Ramos (cell line): Measurements from ENCODE around the gene CIDEC.

ENCODE experiments used
- in situ Hi-C: fragments of 300-500 bp; cut with MboI; formaldehyde crosslinking; loops from one replicate; pipeline ENCODE4 v1.14.3; 2022; ENCODE audit warnings: low sequenced_read_pairs; ENCODE audit not compliant: unreplicated experiment

CIDEC gene

DNA sequence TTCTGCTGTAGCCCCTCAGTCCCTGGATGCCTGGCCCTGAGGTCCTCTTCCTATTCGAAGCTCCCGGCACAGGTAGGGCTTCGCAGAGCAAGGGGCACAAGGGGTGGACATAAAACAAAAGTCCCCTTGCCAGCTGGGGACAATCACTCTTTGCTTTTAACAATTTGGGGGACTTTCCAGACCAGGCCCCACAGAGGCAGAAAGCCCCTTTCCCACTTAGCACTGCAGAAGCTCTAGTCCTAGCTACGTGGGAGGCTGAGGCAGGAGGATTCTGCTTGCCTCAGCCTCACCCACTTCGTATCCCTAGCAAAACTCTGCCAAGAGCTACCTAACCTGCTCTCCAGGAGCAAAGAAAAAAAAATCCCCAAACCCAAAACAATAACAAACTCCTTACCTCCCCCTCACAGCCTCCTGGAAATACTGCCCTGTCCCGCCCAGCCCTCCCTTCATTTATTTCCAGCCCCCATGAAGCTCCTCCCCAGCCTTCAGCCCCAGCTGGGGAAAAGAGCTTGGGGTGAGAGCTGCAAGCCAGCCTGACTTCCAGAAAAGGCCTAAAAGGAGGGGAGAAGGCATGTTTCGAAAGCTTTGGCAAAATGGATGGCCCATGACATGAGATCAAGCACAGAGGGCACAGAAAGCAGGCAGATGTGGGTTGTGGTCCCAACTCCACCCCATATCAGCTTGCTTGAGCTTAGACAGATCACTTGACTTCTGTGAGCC is at the start of gene CIDEC:
CIDEC (minus strand) TSS at position 424 of the 720 bp plus-strand sequence. CDS start 1,767 bp downstream, outside the sequence.
- in situ Hi-C loops, result no loop called here

DNA sequence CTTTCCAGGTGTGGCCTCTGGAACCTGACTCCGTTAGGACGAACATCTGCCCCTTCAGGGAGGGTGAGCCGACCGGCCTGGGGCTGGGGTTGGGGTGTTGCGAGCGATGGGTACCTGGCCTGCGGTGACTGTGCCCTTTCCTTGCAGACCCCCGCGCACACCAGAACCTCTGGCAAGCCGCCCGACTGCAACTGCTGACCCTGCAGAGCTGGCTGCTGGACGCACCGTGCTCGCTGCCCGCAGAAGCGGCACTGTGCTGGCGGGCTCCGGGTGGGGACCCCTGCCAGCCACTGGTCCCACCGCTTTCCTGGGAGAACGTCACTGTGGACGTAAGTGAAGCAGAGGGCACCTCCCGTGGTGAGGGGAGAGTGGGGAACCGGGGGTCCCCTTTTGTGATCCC is 48.1 kb upstream of the CIDEC start:
- in situ Hi-C loops, result no loop called here

DNA sequence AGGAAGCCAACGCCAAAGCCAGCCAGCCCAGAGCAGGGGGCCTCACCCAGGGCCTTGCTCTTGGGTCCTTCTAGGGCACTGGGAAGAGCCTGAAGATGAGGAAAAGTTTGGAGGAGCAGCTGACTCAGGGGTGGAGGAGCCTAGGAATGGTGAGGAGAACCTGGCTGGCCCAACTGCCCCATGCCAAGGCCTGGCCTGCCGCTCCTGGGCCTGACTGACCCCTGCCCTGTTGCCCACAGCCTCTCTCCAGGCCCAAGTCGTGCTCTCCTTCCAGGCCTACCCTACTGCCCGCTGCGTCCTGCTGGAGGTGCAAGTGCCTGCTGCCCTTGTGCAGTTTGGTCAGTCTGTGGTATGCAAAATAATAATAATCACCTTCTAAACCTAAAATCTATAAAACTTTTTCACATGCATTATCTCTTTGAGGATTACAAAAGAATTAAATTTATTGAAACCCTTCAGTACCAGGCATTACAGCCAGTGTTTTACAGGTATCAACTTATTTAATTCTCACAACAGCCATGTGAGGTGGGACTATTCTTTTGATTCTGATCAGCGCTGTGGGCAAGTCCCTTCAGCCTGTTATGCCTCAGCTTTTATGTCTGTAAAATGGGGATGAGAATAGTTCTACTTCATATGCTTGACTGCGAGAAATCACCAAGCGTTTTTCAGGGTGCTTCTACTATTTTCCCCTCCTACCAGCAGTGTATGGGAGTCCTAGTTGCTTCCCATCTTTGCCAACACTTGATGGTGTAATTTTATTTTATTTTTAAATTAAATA is 38.4 kb upstream of the CIDEC start:
- in situ Hi-C loops, result no loop called here

DNA sequence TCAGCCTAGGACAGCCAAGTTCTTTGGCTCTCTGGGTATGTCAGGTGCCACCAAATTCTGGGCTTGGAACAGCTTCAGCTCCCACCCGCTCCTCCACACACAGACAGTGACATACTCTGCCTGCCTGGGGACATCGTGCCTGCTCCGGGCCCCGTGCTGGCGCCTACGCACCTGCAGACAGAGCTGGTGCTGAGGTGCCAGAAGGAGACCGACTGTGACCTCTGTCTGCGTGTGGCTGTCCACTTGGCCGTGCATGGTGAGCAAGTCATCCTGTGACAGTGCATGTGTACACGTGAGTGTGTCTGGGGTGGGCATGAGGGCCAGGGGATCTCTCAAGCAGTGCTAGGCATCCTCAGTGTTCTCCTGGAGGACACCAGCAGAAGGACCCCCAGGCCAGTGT is 37.8 kb upstream of the CIDEC start:
- in situ Hi-C loops, result no loop called here

DNA sequence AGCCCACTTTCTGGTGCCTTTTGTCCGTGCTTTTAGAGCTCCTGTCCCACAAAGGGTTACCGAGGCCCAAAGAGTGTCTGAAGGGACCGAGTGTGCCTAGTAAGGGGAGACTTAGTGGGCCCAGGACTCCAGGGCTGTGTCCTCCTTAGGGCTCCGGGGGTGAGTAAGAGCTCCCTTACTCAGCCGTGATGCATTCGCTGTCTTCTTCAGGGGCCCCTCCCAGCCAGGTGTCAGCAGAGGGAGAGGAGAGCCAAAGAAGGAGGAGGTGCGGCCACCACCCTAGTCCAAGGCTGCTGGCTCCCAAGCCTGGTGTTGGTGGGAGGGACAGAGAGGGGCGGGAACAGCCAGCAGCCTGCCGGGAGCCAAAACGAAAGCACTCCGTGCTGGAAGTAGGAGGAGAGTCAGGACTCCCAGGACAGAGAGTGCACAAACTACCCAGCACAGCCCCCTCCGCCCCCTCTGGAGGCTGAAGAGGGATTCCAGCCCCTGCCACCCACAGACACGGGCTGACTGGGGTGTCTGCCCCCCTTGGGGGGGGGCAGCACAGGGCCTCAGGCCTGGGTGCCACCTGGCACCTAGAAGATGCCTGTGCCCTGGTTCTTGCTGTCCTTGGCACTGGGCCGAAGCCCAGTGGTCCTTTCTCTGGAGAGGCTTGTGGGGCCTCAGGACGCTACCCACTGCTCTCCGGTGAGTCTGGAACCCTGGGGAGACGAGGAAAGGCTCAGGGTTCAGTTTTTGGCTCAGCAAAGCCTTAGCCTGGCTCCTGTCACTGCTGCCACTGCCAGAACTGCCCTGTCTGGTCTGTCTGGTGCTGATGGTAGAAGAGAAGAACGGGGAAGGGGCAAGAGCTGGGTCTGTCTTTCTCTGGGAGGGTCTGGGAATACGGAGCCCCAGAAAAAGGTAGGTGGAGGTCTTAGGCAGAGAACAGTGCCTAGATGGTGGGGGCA is 37.0 kb upstream of the CIDEC start, which contains the start of gene IL17RC:
IL17RC (plus strand) TSS at position 365 of the 947 bp plus-strand sequence; CDS start at position 583, 218 bp downstream.
- in situ Hi-C loops, result no loop called here

DNA sequence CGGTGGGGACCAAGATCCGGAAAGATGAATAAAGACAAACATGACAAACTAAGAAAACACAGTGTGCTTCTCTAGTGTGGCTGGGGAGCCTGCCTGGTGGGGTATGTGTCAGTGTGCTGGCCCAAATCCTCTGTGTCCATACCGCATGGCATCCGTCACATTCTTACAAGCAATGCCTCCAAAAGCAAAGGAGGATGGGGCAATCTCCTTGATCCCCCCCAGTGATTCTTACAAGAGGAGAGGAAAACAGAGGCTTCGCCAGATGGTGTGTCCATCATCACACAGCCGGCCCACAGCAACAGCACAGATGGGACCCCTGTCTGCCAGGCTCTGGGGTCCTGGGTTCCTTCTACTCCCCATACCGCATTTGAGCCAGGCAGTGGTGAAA is 36.3 kb upstream of the CIDEC start:
- in situ Hi-C loops, result no loop called here

- in situ Hi-C loops, result no loop called here
These were observed 35.4 kb upstream of the CIDEC start for GRCh38 chr3:9915254-9916141.

GRCh38 chr3:9914559-9915253 is 34.7 kb upstream of the CIDEC start:
- in situ Hi-C loops, result no loop called here

DNA sequence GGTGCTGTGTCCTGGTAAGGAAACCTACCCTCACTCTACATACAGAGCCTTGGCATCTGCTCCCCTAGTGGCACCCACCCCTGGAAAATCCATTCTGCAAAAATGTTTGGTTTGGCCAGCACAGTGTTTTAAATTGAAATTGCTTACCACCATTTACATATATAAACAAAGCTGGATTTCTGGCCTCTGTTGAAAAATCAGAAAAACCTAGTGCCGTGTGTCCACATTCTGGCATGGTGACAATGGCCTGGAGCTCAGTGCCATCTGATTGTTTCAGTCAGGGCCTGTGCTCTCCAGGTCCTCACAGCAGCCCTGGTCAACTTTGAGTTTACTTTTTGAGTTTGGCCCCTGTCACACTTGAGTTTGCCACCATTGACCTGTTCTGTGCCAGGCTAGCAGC is 34.0 kb upstream of the CIDEC start:
- in situ Hi-C loops, result no loop called here

GRCh38 chr3:9913601-9914000 is 33.5 kb upstream of the CIDEC start:
- in situ Hi-C loops, result no loop called here

DNA sequence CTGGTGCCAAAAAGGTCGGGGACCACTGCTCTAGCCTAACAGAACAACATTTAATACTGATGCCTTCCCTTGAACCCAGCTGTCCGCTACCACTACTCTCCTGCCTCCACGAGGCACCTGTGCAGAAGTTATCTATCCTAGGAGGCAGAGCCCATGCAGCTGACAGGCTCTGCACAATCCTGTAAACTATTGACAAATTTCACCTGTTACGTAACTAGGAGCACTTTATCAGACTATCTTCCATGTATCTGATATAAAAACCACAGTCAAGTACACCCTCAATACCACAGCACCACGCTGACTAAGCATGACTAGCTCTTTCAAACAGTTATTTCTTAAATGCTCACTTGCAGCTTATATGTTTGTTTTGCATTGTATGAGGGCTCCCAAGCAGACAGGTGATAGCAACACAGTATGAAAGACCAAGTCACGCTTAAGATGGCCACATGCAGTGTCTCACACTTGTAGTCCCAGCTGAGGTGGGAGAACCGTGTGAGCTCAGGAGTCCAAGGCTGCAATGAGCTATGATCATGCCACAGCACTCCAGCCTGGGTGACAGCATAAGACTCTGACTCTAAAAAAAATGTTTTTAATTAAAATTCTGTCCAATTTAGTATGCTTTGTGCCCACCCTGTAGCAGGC is 32.4 kb upstream of the CIDEC start:
- in situ Hi-C loops, result no loop called here

- in situ Hi-C loops, result no loop called here
These were observed 31.8 kb upstream of the CIDEC start for GRCh38 chr3:9911863-9912262.

DNA sequence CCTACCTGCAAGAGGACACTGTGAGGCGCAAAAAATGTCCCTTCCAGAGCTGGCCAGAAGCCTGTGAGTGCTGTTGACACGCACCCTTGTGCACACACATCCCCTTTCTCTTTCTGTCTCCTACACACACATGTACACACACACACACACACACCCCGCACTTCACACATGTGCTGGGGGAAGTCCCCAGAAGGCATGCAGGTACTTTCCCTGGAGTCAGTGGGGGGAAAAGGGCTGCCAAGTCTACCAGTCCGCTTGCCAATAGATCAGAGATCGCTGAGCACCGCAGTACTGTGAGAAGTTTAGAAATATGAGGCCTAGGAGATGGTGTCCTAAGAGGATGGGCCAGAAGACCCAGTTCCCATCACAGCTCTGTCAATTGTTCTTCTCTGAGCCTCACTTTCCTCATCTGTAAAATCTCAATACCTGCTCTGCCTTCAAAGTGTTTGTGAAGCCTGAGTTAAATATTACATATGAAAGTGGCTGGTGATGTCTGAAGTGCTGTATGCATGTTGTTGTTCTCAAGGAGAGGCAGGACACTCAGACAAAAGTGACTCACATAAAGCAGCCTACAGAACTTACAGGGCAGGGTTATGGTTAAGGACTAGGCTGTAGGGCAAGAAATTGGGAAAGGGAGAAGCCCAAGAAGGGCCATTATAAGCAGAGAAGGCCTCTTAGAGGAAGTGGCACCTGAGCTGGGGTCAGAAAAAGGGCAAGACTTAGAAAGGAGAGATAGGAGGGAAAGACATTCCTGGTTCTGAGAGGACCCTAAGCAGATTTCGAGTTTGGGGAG is 29.4 kb upstream of the CIDEC start:
- in situ Hi-C loops, result no loop called here

GRCh38 chr3:9908286-9908685 is 28.2 kb upstream of the CIDEC start:
- in situ Hi-C loops, result no loop called here

DNA sequence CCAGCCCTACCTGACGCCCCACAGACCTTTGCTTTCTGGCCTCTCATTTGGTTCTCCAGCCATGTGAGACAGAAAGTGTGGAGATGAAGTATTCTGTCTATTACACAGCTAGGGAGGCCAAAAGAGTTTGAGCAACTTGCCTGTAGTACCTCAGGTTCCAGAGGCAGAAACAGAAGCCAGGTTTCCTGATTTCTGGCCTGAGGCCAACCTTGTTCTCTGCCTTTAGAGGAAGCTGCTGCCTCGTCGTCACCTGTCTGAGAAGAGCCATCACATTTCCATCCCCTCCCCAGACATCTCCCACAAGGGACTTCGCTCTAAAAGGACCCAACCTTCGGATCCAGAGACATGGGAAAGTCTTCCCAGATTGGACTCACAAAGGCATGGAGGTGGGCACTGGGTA is 26.4 kb upstream of the CIDEC start:
- in situ Hi-C loops, result no loop called here

DNA sequence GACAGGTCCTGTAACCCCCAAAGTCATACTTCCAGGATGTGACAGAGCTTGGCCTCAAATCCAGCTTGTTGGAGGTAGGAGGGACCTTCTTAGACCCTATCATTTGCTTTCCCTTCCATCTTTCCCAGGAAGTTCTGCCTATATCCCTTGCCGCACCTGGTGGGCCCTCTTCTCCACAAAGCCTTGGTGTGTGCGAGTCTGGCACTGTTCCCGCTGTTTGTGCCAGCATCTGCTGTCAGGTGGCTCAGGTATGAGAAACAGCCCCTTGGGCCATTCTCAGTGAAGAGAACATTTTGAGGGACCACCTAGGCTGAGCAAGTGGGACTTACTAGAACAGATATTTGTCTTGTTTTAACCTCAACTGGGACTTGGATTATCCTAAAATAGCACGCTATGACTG is 23.9 kb upstream of the CIDEC start:
- in situ Hi-C loops, result no loop called here

GRCh38 chr3:9903238-9903624 is 23.2 kb upstream of the CIDEC start:
- in situ Hi-C loops, result no loop called here
